NCI-H524 (cell line): ENCODE results near the gene TKT.

ENCODE experiments used
- DNase-seq, 2 experiments: peaks; one replicate each; lab custom pipeline; 2025; lab: John Stamatoyannopoulos, UW

Gene TKT

GRCh38 chr3:53239800-53240199, 16.0 kb downstream of the TKT start:
- no peak for DNase-seq

- no peak for DNase-seq
These were observed 16.9 kb downstream of the TKT start for GRCh38 chr3:53238886-53239285.

- no peak for DNase-seq
These were observed 17.6 kb downstream of the TKT start for GRCh38 chr3:53238051-53238850.

- DNase-seq: no peak
These were observed 19.5 kb downstream of the TKT start for GRCh38 chr3:53236112-53236841.

- DNase-seq: no peak
These were observed 20.3 kb downstream of the TKT start for GRCh38 chr3:53235545-53235944.

GRCh38 chr3:53234841-53235232, 21.0 kb downstream of the TKT start:
- no peak for DNase-seq

GRCh38 chr3:53234130-53234840, 21.5 kb downstream of the TKT start:
- DNase-seq: no peak

- DNase-seq: no peak
These were observed 23.0 kb downstream of the TKT start for GRCh38 chr3:53232641-53233377.

GRCh38 chr3:53231532-53232511, 24.0 kb downstream of the TKT start:
- DNase-seq: no peak

- DNase-seq: no peak
These were observed 25.0 kb downstream of the TKT start for GRCh38 chr3:53230789-53231188.

- DNase-seq: no peak
These were observed 25.7 kb downstream of the TKT start for GRCh38 chr3:53230041-53230621.

- no peak for DNase-seq
These were observed 26.2 kb downstream of the TKT start for GRCh38 chr3:53229606-53230005.

GRCh38 chr3:53229171-53229570, 26.7 kb downstream of the TKT start:
- no peak for DNase-seq

- no peak for DNase-seq
These were observed 27.6 kb downstream of the TKT start for GRCh38 chr3:53227993-53228885.

GRCh38 chr3:53226841-53227407, 28.9 kb downstream of the TKT start:
- DNase-seq: no peak

GRCh38 chr3:53226142-53226840, 29.5 kb downstream of the TKT start:
- DNase-seq: no peak

GRCh38 chr3:53225651-53226050, 30.2 kb downstream of the TKT start:
- DNase-seq: no peak

- DNase-seq: no peak
These were observed 30.6 kb downstream of the TKT start for GRCh38 chr3:53225181-53225580.

GRCh38 chr3:53224536-53224935, 31.3 kb downstream of the TKT start:
- no peak for DNase-seq
